ENCODE data around the gene OR2AT4.

The OR2AT4 gene

DNA sequence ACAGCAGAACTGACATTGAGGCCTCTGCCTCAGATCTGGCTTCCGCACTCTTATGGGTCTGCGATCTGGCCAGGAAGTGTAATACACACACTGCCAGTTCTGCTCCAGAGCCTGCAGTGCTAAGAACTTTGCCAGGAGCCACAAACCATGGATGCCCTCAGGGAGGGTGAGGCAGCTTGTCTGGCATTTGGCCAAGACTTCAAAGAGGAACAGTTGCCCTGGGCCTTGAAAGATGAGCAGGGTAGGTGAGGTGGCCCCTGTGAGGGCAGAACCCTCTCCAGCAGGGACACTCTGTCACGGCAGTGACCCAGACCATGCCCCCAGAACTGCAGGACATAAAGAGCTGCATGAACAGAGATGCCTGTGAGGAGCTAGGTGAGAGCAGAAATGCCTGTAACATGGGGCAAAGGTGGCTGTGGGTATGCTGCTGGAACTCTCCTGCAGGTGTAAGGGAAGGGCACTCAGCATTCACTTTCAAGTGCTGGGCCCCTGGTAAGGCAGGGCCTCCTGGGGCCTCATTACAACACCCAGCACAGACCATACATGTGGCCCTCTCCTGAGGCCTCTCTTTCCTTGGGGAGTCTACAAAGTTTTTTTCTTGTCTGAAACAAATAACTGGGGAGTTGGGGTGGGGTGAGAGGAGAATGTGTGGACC, 60.6 kb downstream of the OR2AT4 start:
- H3K9me3 ChIP-seq (ENCODE audit: control insufficient read depth, low read length): no peaks in the 10 kb centered on the region
- H3K4me3 ChIP-seq (ENCODE audit: insufficient read depth, low read depth, low read length, poor library complexity, severe bottlenecking): no peak overlapping the region
- H3K36me3 ChIP-seq (ENCODE audit: control insufficient read depth, insufficient read depth, low read length): no peaks in the 10 kb centered on the region
- H3K27me3 ChIP-seq (replicated peaks; ENCODE audit: control insufficient read depth, insufficient read depth, low read length, poor library complexity, severe bottlenecking): no peaks in the 10 kb centered on the region
- H3K4me1 ChIP-seq (ENCODE audit: control insufficient read depth, insufficient read depth, low read length, poor library complexity, severe bottlenecking): no peaks in the 10 kb centered on the region
- no peak for DNase-seq
- no peak overlapping the region for H3K27ac ChIP-seq (ENCODE audit: insufficient read depth, low read length, poor library complexity, severe bottlenecking)

DNA sequence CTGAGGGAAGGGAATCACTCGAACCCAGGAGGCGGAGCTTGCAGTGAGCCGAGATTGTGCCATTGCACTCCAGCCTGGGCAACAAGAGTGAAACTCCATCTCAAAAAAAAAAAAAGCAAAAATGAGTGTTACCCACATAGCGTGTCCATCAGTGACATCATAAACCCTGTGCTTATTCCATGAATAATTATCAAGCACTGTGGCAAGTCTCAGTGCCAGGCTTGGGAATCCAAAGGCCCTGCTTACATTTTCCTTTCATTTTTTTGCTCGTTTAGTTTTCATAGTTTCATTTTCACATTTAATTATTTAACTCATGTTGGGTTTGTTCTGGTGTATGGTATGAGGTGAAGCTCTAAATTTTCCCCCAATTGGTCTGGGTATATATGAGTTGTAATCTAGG, 61.4 kb downstream of the OR2AT4 start:
- H3K4me3 ChIP-seq (ENCODE audit: insufficient read depth, low read depth, low read length, poor library complexity, severe bottlenecking): no peak overlapping the region
- no peak for DNase-seq

DNA sequence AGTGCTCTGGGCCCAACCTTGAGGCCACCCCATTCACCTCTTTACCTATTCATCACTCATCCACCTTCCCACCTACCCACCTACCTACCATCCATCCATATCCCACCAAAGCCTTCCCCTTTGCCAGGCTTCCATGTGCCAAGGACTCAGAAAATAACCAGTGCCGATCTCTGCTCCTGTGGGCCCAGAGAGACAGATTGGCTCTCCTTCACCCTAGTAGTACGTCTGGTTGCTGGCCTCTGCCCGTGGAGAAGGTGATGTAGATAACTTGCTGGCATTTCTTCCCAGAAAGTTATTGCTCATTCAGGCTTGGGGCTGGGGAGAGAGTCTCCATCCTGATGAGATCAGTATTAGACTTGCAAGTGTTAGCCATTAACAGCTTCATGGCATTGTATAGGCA, 62.8 kb downstream of the OR2AT4 start:
- no peak for DNase-seq
- H3K4me3 ChIP-seq (ENCODE audit: insufficient read depth, low read depth, low read length, poor library complexity, severe bottlenecking): no peak overlapping the region
- H3K27me3 ChIP-seq (replicated peaks; ENCODE audit: control insufficient read depth, insufficient read depth, low read length, poor library complexity, severe bottlenecking): no peaks in the 10 kb centered on the region
- H3K9me3 ChIP-seq (ENCODE audit: control insufficient read depth, low read length): no peaks in the 10 kb centered on the region
- no peak overlapping the region for H3K27ac ChIP-seq (ENCODE audit: insufficient read depth, low read length, poor library complexity, severe bottlenecking)
- H3K36me3 ChIP-seq (ENCODE audit: control insufficient read depth, insufficient read depth, low read length): no peaks in the 10 kb centered on the region
- no peaks in the 10 kb centered on the region for H3K4me1 ChIP-seq (ENCODE audit: control insufficient read depth, insufficient read depth, low read length, poor library complexity, severe bottlenecking)

More for the DNA sequence above, 61.4 kb downstream of the OR2AT4 start:
- H3K27me3 ChIP-seq (replicated peaks; ENCODE audit: control insufficient read depth, insufficient read depth, low read length, poor library complexity, severe bottlenecking): no peaks in the 10 kb centered on the region
- no peaks in the 10 kb centered on the region for H3K9me3 ChIP-seq (ENCODE audit: control insufficient read depth, low read length)
- no peaks in the 10 kb centered on the region for H3K36me3 ChIP-seq (ENCODE audit: control insufficient read depth, insufficient read depth, low read length)
- no peaks in the 10 kb centered on the region for H3K4me1 ChIP-seq (ENCODE audit: control insufficient read depth, insufficient read depth, low read length, poor library complexity, severe bottlenecking)
- H3K27ac ChIP-seq (ENCODE audit: insufficient read depth, low read length, poor library complexity, severe bottlenecking): no peak overlapping the region

DNA sequence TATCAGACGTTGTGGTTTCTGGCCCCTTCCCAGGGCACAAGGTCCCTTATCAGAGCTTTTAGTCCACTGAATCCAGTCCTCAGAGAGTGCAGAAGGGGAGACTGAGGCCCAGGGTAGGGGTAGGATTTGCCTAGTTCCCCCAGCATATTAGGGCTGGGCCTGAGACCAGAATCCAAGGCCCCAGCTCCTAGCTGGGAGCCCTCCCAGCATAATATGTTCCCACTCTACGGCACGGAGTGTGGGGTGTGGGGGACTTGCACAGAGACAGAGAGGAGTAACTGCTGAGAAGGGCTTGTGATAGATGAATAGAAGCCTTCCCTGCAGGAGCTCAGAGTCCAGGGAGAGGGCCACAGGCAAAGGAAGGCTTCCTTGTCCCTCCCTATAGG, 64.1 kb downstream of the OR2AT4 start:
- no peaks in the 10 kb centered on the region for H3K27me3 ChIP-seq (replicated peaks; ENCODE audit: control insufficient read depth, insufficient read depth, low read length, poor library complexity, severe bottlenecking)
- H3K9me3 ChIP-seq (ENCODE audit: control insufficient read depth, low read length): no peaks in the 10 kb centered on the region
- no peak overlapping the region for H3K4me3 ChIP-seq (ENCODE audit: insufficient read depth, low read depth, low read length, poor library complexity, severe bottlenecking)
- DNase-seq: no peak
- H3K27ac ChIP-seq (ENCODE audit: insufficient read depth, low read length, poor library complexity, severe bottlenecking): no peak overlapping the region
- no peaks in the 10 kb centered on the region for H3K4me1 ChIP-seq (ENCODE audit: control insufficient read depth, insufficient read depth, low read length, poor library complexity, severe bottlenecking)
- H3K36me3 ChIP-seq (ENCODE audit: control insufficient read depth, insufficient read depth, low read length): no peaks in the 10 kb centered on the region

DNA sequence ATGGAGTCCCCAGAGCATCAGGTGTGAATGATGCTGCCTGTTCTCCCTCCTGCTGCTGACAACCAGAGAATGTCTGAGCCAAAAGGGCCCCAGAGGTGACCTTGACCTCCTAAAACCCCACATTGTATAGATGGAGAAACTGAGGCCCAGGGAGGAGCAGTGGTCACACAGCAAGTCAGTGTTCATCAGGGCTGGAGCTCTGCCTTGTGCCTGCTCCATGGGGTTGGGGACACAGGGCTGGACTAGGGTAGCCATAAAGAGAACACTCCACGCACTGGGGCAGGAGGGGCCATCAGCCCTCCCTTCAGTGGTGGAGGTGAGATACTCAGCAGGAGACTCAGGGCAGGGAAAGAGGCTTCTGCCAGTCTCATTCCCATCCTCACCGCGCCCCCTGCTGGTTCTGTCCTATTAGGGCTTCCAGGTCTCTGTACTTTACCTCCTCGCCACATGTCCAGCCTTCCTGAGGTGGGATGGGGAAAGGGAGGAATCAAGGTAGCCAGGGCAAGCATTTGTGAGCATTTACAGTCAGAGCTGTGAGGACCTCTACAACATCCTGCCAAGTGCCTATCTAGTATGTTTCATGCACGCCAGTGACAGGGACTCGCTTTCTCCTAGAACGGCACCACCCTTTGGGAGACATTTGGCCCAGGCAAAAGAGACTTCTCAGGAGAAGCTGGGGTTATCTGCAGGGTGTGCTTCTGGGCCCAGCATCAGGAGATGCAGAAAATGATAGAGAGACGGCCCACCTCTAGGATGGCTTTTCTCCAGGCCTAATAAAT, 64.7 kb downstream of the OR2AT4 start:
- peak in 2 of 3 donors; percentile 4 to 33 for DNase-seq
- H3K27me3 ChIP-seq (replicated peaks; ENCODE audit: control insufficient read depth, insufficient read depth, low read length, poor library complexity, severe bottlenecking): no peaks in the 10 kb centered on the region
- H3K36me3 ChIP-seq (ENCODE audit: control insufficient read depth, insufficient read depth, low read length): no peaks in the 10 kb centered on the region
- H3K27ac ChIP-seq (ENCODE audit: insufficient read depth, low read length, poor library complexity, severe bottlenecking): no peak overlapping the region
- no peak overlapping the region for H3K4me3 ChIP-seq (ENCODE audit: insufficient read depth, low read depth, low read length, poor library complexity, severe bottlenecking)
- no peaks in the 10 kb centered on the region for H3K4me1 ChIP-seq (ENCODE audit: control insufficient read depth, insufficient read depth, low read length, poor library complexity, severe bottlenecking)
- no peaks in the 10 kb centered on the region for H3K9me3 ChIP-seq (ENCODE audit: control insufficient read depth, low read length)
